Keratinocyte (primary cell): ENCODE results near the gene CDH13. TPM values are rescaled to one million over a fixed set of nuclear protein-coding genes. Genes with fewer than 3 reads are reported as not detected.

Source experiments
- DNase-seq: peaks from one replicate; pipeline ENCODE4 v3.0.0-alpha.2; 2011; ENCODE audit warnings: low read depth, missing footprints, low spot score
- FAIRE-seq: peaks from 2 replicates; lab custom pipeline; 2011; peaks lifted over from hg19 to GRCh38; lab: Jason Lieb, UNC
- H2AFZ ChIP-seq: 2 replicates; pipeline ENCODE4 v1.6.0; 2012; ENCODE audit warnings: low read length, control low read depth, inconsistent platforms; ENCODE audit not compliant: control insufficient read depth
- H3K27ac ChIP-seq: 2 replicates; pipeline ENCODE4 v1.5.1; 2011; ENCODE audit warnings: low read length; ENCODE audit not compliant: control insufficient read depth, insufficient read depth
- H3K27me3 ChIP-seq: 3 replicates; pipeline ENCODE4 v1.6.0; 2011; ENCODE audit warnings: low read length; ENCODE audit not compliant: control insufficient read depth, insufficient read depth; ENCODE audit errors: extremely low read depth
- H3K36me3 ChIP-seq, 2 experiments: 2 replicates in 1 of 2; 3 replicates in 1 of 2; pipeline ENCODE4 v1.5.1; 2011; ENCODE audit warnings: low read length in 2 of 2, mild to moderate bottlenecking in 1 of 2; ENCODE audit not compliant: control insufficient read depth in 2 of 2, insufficient read depth in 2 of 2; ENCODE audit errors: extremely low read depth in 1 of 2
- H3K4me1 ChIP-seq: 3 replicates; pipeline ENCODE4 v1.5.1; 2011; ENCODE audit warnings: low read length; ENCODE audit not compliant: control insufficient read depth, insufficient read depth; ENCODE audit errors: extremely low read depth
- H3K4me2 ChIP-seq: 3 replicates; pipeline ENCODE4 v1.6.0; 2011; ENCODE audit warnings: low read depth, low read length; ENCODE audit not compliant: control insufficient read depth, insufficient read depth; ENCODE audit errors: extremely low read depth
- H3K4me3 ChIP-seq, 3 experiments: fragments of 200-600 bp in 1 of 3; sonication (generic) in 1 of 3; 2 replicates in 2 of 3; 3 replicates in 1 of 3; pipeline ENCODE4 v1.5.1; 2011 to 2016; ENCODE audit warnings: low read length in 3 of 3, mild to moderate bottlenecking in 3 of 3, control low read depth in 2 of 3, inconsistent platforms in 1 of 3, low read depth in 1 of 3, mixed read lengths in 1 of 3, mixed run types in 1 of 3, moderate library complexity in 1 of 3; ENCODE audit not compliant: control insufficient read depth in 2 of 3, insufficient read depth in 2 of 3; ENCODE audit errors: extremely low read depth in 1 of 3
- H3K79me2 ChIP-seq: 2 replicates; pipeline ENCODE4 v1.6.0; 2012; ENCODE audit warnings: low read length; ENCODE audit not compliant: control insufficient read depth, insufficient read depth
- H3K9ac ChIP-seq: 3 replicates; pipeline ENCODE4 v1.6.0; 2011; ENCODE audit warnings: low read length; ENCODE audit not compliant: control insufficient read depth, insufficient read depth; ENCODE audit errors: extremely low read depth
- H3K9me1 ChIP-seq: 3 replicates; pipeline ENCODE4 v1.6.0; 2011; ENCODE audit warnings: low read length; ENCODE audit not compliant: control insufficient read depth, insufficient read depth; ENCODE audit errors: extremely low read depth
- H3K9me3 ChIP-seq: 2 replicates; pipeline ENCODE4 v1.5.1; 2012; ENCODE audit warnings: low read depth, low read length; ENCODE audit not compliant: control insufficient read depth
- H4K20me1 ChIP-seq: 3 replicates; pipeline ENCODE4 v1.6.0; 2011; ENCODE audit warnings: low read length; ENCODE audit not compliant: control insufficient read depth, insufficient read depth; ENCODE audit errors: extremely low read depth
- EZH2 ChIP-seq: IDR thresholded peaks from one replicate; pipeline ENCODE4 v1.6.1; 2012; ENCODE audit warnings: inconsistent platforms, mild to moderate bottlenecking, low read length, moderate library complexity
- dilution Hi-C: fragments of 300-500 bp; cut with MboI; formaldehyde crosslinking; loops from one replicate; pipeline ENCODE4 v1.7.0; 2020; ENCODE audit warnings: low sequenced_read_pairs; ENCODE audit not compliant: extremely low pct_ligation_motif_present
- polyA plus RNA-seq, 5 experiments: library from polyadenylated mRNA; depleted of rRNA in 3 of 5; stranded (reverse) in 3 of 5; stranded (forward) in 1 of 5; unstranded in 1 of 5; fragments of >200 nt; gene quantifications; 1 replicate in 1 of 5; 2 replicates in 3 of 5; 3 replicates in 1 of 5; pipeline versions ENCODE4 v1.2.1 to v1.2.3, GENCODE V29; 2011 to 2012; ENCODE audit warnings: missing spikeins in 2 of 5, low read depth in 1 of 5, low replicate concordance in 1 of 5
- TF ChIP-seq, protein P1 (sequence below), 3 experiments: IDR thresholded peaks in 1 of 3; conservative IDR thresholded peaks in 1 of 3; optimal IDR thresholded peaks in 1 of 3; 2 replicates in 2 of 3; 3 replicates in 1 of 3; pipeline versions ENCODE3 to v1.5.1; 2011; ENCODE audit warnings: low read length in 3 of 3, mild to moderate bottlenecking in 3 of 3, moderate library complexity in 2 of 3, control low read depth in 1 of 3, inconsistent platforms in 1 of 3; ENCODE audit not compliant: insufficient read depth in 2 of 3; ENCODE audit errors: extremely low read depth in 1 of 3

CDH13 gene
- polyA plus RNA-seq, 1 donor (not counting 4 experiments of a cell fraction or from before 2014, with no cell fraction given), result 111 TPM

DNA sequence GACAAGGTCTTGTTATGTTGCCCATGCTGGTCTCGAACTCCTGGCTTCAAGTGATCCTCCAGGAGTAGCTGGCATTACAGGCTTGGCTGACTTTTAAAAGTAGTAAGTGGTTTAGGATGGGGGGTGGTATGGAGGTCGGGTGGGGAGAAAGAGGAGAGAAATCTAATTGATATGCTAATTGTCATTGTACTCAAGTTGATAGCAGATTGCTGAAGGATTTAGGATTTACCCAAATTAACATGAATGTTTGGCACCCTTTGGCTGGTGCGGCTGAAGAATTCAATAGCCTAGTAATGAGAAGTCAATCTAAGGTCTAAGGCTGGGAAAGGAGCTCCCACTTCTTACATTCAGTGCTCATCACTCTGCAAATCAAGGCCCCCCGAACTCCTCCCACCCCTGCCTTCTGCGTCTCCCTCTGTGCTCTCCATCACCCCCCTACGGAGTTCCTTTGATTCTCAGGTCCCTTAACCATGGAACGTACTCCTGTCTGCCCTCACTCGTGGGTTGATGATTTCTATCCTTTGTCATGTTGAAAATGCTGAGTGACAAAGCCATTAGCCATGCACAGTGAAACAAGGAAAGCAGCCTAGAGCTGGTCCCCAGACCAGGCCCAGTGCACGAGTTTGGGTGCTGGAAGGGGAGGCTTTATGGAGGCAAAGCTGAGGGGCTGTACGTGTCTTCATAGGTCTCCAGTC is 17.3 kb downstream of the CDH13 start:
- H3K79me2 ChIP-seq, result peaks cover 96% of the 10 kb centered on the region
- no peak for TF ChIP-seq EZH2
- TF ChIP-seq, protein P1, sequence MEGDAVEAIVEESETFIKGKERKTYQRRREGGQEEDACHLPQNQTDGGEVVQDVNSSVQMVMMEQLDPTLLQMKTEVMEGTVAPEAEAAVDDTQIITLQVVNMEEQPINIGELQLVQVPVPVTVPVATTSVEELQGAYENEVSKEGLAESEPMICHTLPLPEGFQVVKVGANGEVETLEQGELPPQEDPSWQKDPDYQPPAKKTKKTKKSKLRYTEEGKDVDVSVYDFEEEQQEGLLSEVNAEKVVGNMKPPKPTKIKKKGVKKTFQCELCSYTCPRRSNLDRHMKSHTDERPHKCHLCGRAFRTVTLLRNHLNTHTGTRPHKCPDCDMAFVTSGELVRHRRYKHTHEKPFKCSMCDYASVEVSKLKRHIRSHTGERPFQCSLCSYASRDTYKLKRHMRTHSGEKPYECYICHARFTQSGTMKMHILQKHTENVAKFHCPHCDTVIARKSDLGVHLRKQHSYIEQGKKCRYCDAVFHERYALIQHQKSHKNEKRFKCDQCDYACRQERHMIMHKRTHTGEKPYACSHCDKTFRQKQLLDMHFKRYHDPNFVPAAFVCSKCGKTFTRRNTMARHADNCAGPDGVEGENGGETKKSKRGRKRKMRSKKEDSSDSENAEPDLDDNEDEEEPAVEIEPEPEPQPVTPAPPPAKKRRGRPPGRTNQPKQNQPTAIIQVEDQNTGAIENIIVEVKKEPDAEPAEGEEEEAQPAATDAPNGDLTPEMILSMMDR (optimal IDR thresholded peaks at IDR 0.05 in 1 of 3, IDR thresholded peaks at IDR 0.05 in 1 of 3, conservative IDR thresholded peaks at IDR 0.05 in 1 of 3; ENCODE audit: extremely low read depth in 1 of 3, insufficient read depth in 2 of 3, low read length in 3 of 3), result no peak
- no peaks in the 10 kb centered on the region for H4K20me1 ChIP-seq
- dilution Hi-C loops, result no loop called here
- H3K9ac ChIP-seq, result no peak overlapping the region
- H3K4me2 ChIP-seq, result no peak overlapping the region
- no peaks in the 10 kb centered on the region for H3K27me3 ChIP-seq
- H3K4me1 ChIP-seq, result peaks cover 10% of the 10 kb centered on the region
- FAIRE-seq, result no peak
- H3K9me1 ChIP-seq, result no peaks in the 10 kb centered on the region
- no peak overlapping the region for H2AFZ ChIP-seq
- no peak overlapping the region for H3K4me3 ChIP-seq
- no peak for DNase-seq
- no peaks in the 10 kb centered on the region for H3K9me3 ChIP-seq
- H3K36me3 ChIP-seq, result no peaks in the 10 kb centered on the region
- H3K27ac ChIP-seq, result no peak overlapping the region

DNA sequence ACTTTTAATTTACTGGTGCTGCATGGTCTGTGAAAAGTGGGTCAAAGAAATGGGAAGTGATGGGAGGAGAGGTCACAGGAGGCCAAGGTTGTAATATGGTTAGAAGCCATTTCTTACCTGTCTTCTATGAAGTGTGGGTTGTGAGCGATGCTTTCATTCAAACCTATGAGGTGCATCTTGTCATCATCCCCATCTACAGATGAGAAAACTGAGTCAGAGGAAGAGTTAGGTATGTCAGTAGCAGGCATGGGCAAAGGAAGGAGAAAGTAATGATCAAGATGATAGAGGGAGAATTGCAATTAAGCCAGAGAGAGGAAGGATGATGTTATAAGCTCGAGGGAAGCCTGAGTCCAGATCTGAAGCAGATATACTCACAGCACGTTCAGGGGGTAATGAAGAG is 19.7 kb downstream of the CDH13 start:
- Histone ChIP-seq H3K27ac (no peak overlapping the region), H3K9ac (no peak overlapping the region), H3K4me1 (peaks cover 12% of the 10 kb centered on the region), H3K27me3 (no peaks in the 10 kb centered on the region), H4K20me1 (no peaks in the 10 kb centered on the region), H3K36me3 (no peaks in the 10 kb centered on the region), H3K4me2 (no peak overlapping the region), H3K79me2 (peaks cover 96% of the 10 kb centered on the region), H3K9me1 (no peaks in the 10 kb centered on the region), H2AFZ (no peak overlapping the region), H3K4me3 (no peak overlapping the region), H3K9me3 (no peaks in the 10 kb centered on the region)
- FAIRE-seq, result no peak
- no peak for TF ChIP-seq EZH2
- TF ChIP-seq, protein P1 (optimal IDR thresholded peaks at IDR 0.05 in 1 of 3, IDR thresholded peaks at IDR 0.05 in 1 of 3, conservative IDR thresholded peaks at IDR 0.05 in 1 of 3; ENCODE audit: extremely low read depth in 1 of 3, insufficient read depth in 2 of 3, low read length in 3 of 3), result no peak
- no peak for DNase-seq
- dilution Hi-C loops, result no loop called here
